GM23338 (cell line): ENCODE results near the gene PGBD4. TPM values are rescaled to one million over a fixed set of nuclear protein-coding genes. Genes with fewer than 3 reads are reported as not detected.
"Not testable (repeated sequence)": the region's sequence is repeated elsewhere in the genome, so short reads cannot be mapped to it uniquely, and the experiment has no call there.

Experiments
- ATAC-seq: fragments of 200-7000 bp; cut with Tn5 transposase; 3 replicates; pipeline ENCODE4 v1.9.1; 2020
- DNase-seq: peaks from one replicate; pipeline ENCODE4 v3.0.0-alpha.2; 2015; ENCODE audit warnings: low spot score
- H2AFZ ChIP-seq: fragments of 200-600 bp; sonication (generic); 2 replicates; pipeline ENCODE4 v1.8.0; 2016; ENCODE audit warnings: antibody characterized with exemption, mild to moderate bottlenecking, moderate library complexity
- H3F3A ChIP-seq: fragments of 200-600 bp; sonication (generic); replicated peaks from 2 replicates; pipeline ENCODE4 v1.8.0; 2017; ENCODE audit warnings: antibody characterized with exemption, mixed run types, low read depth
- H3K27ac ChIP-seq: fragments of 200-600 bp; sonication (generic); 2 replicates; pipeline ENCODE4 v1.6.1; 2016; ENCODE audit warnings: low read depth
- H3K27me3 ChIP-seq: fragments of 200-600 bp; sonication (generic); 2 replicates; pipeline ENCODE4 v1.8.0; 2016; ENCODE audit warnings: mild to moderate bottlenecking, mixed run types, moderate library complexity; ENCODE audit not compliant: insufficient read depth
- H3K36me3 ChIP-seq: fragments of 200-600 bp; sonication (generic); 2 replicates; pipeline ENCODE4 v1.8.0; 2016; ENCODE audit warnings: mild to moderate bottlenecking; ENCODE audit not compliant: insufficient read depth
- H3K4me1 ChIP-seq: fragments of 200-600 bp; sonication (generic); 2 replicates; pipeline ENCODE4 v1.8.0; 2016; ENCODE audit warnings: mild to moderate bottlenecking, moderate library complexity; ENCODE audit not compliant: insufficient read depth
- H3K4me2 ChIP-seq: fragments of 200-600 bp; sonication (generic); 2 replicates; pipeline ENCODE4 v1.7.1; 2017; ENCODE audit warnings: mixed run types
- H3K4me3 ChIP-seq: fragments of 200-600 bp; sonication (generic); 2 replicates; pipeline ENCODE4 v1.6.1; 2016; ENCODE audit warnings: mixed run types
- H3K79me2 ChIP-seq: fragments of 200-600 bp; sonication (generic); replicated peaks from 2 replicates; pipeline ENCODE4 v1.8.0; 2017; ENCODE audit warnings: mild to moderate bottlenecking; ENCODE audit not compliant: insufficient read depth
- H3K9me2 ChIP-seq: fragments of 200-600 bp; sonication (generic); 2 replicates; pipeline ENCODE4 v1.8.0; 2017; ENCODE audit not compliant: insufficient read depth
- H4K20me1 ChIP-seq: fragments of 200-600 bp; sonication (generic); replicated peaks from 2 replicates; pipeline ENCODE4 v1.8.0; 2017; ENCODE audit warnings: mild to moderate bottlenecking; ENCODE audit not compliant: insufficient read depth
- H3K27ac Mint-ChIP-seq: 2 replicates; pipeline ENCODE4 v1.8.0; 2020; ENCODE audit warnings: inconsistent platforms, mild to moderate bottlenecking, moderate library complexity, mixed read lengths
- H3K27me3 Mint-ChIP-seq: 3 replicates; pipeline ENCODE4 v1.8.0; 2022; ENCODE audit warnings: low read depth, mild to moderate bottlenecking, moderate library complexity, mixed read lengths, inconsistent platforms; ENCODE audit not compliant: insufficient read depth, poor library complexity
- H3K36me3 Mint-ChIP-seq: 3 replicates; pipeline ENCODE4 v1.8.0; 2021; ENCODE audit warnings: low read depth, mild to moderate bottlenecking, inconsistent platforms, moderate library complexity, mixed read lengths
- H3K4me1 Mint-ChIP-seq: 3 replicates; pipeline ENCODE4 v1.8.0; 2020; ENCODE audit warnings: mild to moderate bottlenecking, inconsistent platforms, mixed read lengths
- H3K4me3 Mint-ChIP-seq: 3 replicates; pipeline ENCODE4 v1.8.0; 2021; ENCODE audit warnings: moderate library complexity, mild to moderate bottlenecking, inconsistent platforms, mixed read lengths
- H3K9me3 Mint-ChIP-seq: 3 replicates; pipeline ENCODE4 v1.8.0; 2020; ENCODE audit warnings: moderate library complexity, mild to moderate bottlenecking, inconsistent platforms, mixed read lengths
- ZNF331 ChIP-seq: fragments of 250-450 bp; sonication (Bioruptor Pico); IDR thresholded peaks from 2 replicates; pipeline ENCODE4 v1.5.0; 2020; ENCODE audit warnings: low read depth, mild to moderate bottlenecking, moderate library complexity
- polyA plus RNA-seq: library from polyadenylated mRNA; unstranded; fragments of >200 nt; fragmentation: Nextera tagmentation; extraction: Ambion mirVana; gene quantifications from 2 replicates; pipeline ENCODE4 v1.2.1, GENCODE V29; 2016
- total RNA-seq: library from RNA; depleted of rRNA; stranded (reverse); fragments of >200 nt; shearing (Covaris generic); gene quantifications from 2 replicates; pipeline ENCODE4 v1.2.3, GENCODE V29; 2014
- TF ChIP-seq, protein P1 (sequence below): fragments of 250-450 bp; sonication (Bioruptor Pico); IDR thresholded peaks from 2 replicates; pipeline ENCODE4 v1.5.0; 2020; ENCODE audit warnings: mild to moderate bottlenecking, moderate library complexity
- TF ChIP-seq, protein P2 (sequence below): IDR thresholded peaks from one replicate; pipeline ENCODE4 v1.6.1; 2018; ENCODE audit warnings: antibody characterized with exemption; ENCODE audit not compliant: unreplicated experiment
- TF ChIP-seq, protein P3 (sequence below), 2 experiments: fragments of 200-600 bp in 1 of 2; sonication (generic) in 1 of 2; conservative IDR thresholded peaks; 2 replicates each; pipeline versions ENCODE4 v1.5.1 to v1.6.1; 2016 to 2017; ENCODE audit warnings: antibody characterized with exemption in 2 of 2, low read depth in 2 of 2, mild to moderate bottlenecking in 2 of 2, moderate library complexity in 1 of 2

Gene PGBD4
- total and polyA plus RNA-seq, 2 experiments from 2014 or later = 0.50 to 0.66 TPM

GRCh38 chr15:34116620-34117019 is 14.7 kb downstream of the PGBD4 start (continued):
- TF ChIP-seq, protein P1, sequence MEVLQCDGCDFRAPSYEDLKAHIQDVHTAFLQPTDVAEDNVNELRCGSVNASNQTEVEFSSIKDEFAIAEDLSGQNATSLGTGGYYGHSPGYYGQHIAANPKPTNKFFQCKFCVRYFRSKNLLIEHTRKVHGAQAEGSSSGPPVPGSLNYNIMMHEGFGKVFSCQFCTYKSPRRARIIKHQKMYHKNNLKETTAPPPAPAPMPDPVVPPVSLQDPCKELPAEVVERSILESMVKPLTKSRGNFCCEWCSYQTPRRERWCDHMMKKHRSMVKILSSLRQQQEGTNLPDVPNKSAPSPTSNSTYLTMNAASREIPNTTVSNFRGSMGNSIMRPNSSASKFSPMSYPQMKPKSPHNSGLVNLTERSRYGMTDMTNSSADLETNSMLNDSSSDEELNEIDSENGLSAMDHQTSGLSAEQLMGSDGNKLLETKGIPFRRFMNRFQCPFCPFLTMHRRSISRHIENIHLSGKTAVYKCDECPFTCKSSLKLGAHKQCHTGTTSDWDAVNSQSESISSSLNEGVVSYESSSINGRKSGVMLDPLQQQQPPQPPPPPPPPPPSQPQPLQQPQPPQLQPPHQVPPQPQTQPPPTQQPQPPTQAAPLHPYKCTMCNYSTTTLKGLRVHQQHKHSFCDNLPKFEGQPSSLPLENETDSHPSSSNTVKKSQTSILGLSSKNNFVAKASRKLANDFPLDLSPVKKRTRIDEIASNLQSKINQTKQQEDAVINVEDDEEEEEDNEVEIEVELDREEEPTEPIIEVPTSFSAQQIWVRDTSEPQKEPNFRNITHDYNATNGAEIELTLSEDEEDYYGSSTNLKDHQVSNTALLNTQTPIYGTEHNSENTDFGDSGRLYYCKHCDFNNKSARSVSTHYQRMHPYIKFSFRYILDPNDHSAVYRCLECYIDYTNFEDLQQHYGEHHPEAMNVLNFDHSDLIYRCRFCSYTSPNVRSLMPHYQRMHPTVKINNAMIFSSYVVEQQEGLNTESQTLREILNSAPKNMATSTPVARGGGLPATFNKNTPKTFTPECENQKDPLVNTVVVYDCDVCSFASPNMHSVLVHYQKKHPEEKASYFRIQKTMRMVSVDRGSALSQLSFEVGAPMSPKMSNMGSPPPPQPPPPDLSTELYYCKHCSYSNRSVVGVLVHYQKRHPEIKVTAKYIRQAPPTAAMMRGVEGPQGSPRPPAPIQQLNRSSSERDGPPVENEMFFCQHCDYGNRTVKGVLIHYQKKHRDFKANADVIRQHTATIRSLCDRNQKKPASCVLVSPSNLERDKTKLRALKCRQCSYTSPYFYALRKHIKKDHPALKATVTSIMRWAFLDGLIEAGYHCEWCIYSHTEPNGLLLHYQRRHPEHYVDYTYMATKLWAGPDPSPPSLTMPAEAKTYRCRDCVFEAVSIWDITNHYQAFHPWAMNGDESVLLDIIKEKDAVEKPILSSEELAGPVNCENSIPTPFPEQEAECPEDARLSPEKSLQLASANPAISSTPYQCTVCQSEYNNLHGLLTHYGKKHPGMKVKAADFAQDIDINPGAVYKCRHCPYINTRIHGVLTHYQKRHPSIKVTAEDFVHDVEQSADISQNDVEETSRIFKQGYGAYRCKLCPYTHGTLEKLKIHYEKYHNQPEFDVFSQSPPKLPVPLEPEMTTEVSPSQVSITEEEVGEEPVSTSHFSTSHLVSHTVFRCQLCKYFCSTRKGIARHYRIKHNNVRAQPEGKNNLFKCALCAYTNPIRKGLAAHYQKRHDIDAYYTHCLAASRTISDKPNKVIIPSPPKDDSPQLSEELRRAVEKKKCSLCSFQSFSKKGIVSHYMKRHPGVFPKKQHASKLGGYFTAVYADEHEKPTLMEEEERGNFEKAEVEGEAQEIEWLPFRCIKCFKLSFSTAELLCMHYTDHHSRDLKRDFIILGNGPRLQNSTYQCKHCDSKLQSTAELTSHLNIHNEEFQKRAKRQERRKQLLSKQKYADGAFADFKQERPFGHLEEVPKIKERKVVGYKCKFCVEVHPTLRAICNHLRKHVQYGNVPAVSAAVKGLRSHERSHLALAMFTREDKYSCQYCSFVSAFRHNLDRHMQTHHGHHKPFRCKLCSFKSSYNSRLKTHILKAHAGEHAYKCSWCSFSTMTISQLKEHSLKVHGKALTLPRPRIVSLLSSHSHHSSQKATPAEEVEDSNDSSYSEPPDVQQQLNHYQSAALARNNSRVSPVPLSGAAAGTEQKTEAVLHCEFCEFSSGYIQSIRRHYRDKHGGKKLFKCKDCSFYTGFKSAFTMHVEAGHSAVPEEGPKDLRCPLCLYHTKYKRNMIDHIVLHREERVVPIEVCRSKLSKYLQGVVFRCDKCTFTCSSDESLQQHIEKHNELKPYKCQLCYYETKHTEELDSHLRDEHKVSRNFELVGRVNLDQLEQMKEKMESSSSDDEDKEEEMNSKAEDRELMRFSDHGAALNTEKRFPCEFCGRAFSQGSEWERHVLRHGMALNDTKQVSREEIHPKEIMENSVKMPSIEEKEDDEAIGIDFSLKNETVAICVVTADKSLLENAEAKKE (CRISPR knock-in tag) = no peak
- no peak for TF ChIP-seq ZNF331 (CRISPR knock-in tag)

- no peaks in the 10 kb centered on the region for H3K36me3 ChIP-seq
- H3K27ac ChIP-seq = no peak overlapping the region
- peaks cover 3% of the 10 kb centered on the region; the same call in 1 of the 3 replicates for H3K9me3 Mint-ChIP-seq
- no peak overlapping the region for H3K4me3 ChIP-seq
- TF ChIP-seq, protein P2, sequence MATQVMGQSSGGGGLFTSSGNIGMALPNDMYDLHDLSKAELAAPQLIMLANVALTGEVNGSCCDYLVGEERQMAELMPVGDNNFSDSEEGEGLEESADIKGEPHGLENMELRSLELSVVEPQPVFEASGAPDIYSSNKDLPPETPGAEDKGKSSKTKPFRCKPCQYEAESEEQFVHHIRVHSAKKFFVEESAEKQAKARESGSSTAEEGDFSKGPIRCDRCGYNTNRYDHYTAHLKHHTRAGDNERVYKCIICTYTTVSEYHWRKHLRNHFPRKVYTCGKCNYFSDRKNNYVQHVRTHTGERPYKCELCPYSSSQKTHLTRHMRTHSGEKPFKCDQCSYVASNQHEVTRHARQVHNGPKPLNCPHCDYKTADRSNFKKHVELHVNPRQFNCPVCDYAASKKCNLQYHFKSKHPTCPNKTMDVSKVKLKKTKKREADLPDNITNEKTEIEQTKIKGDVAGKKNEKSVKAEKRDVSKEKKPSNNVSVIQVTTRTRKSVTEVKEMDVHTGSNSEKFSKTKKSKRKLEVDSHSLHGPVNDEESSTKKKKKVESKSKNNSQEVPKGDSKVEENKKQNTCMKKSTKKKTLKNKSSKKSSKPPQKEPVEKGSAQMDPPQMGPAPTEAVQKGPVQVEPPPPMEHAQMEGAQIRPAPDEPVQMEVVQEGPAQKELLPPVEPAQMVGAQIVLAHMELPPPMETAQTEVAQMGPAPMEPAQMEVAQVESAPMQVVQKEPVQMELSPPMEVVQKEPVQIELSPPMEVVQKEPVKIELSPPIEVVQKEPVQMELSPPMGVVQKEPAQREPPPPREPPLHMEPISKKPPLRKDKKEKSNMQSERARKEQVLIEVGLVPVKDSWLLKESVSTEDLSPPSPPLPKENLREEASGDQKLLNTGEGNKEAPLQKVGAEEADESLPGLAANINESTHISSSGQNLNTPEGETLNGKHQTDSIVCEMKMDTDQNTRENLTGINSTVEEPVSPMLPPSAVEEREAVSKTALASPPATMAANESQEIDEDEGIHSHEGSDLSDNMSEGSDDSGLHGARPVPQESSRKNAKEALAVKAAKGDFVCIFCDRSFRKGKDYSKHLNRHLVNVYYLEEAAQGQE = no peak
- TF ChIP-seq, protein P3, sequence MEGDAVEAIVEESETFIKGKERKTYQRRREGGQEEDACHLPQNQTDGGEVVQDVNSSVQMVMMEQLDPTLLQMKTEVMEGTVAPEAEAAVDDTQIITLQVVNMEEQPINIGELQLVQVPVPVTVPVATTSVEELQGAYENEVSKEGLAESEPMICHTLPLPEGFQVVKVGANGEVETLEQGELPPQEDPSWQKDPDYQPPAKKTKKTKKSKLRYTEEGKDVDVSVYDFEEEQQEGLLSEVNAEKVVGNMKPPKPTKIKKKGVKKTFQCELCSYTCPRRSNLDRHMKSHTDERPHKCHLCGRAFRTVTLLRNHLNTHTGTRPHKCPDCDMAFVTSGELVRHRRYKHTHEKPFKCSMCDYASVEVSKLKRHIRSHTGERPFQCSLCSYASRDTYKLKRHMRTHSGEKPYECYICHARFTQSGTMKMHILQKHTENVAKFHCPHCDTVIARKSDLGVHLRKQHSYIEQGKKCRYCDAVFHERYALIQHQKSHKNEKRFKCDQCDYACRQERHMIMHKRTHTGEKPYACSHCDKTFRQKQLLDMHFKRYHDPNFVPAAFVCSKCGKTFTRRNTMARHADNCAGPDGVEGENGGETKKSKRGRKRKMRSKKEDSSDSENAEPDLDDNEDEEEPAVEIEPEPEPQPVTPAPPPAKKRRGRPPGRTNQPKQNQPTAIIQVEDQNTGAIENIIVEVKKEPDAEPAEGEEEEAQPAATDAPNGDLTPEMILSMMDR (conservative IDR thresholded peaks at IDR 0.05; ENCODE audit: low read depth in 2 of 2) = peak in 1 of 2 experiments; percentile 33; a peak in 2 of 4 replicates
- no peak overlapping the region for H3K4me2 ChIP-seq
- no peaks in the 10 kb centered on the region for H3K4me1 ChIP-seq
- no peak overlapping the region for H3K4me3 Mint-ChIP-seq
- no peaks in the 10 kb centered on the region for H3K4me1 Mint-ChIP-seq
- no peaks in the 10 kb centered on the region for H3K27me3 ChIP-seq
- peaks cover 5% of the 10 kb centered on the region for H3K27me3 Mint-ChIP-seq
- H3F3A ChIP-seq = no peaks in the 10 kb centered on the region
- DNase-seq = no peak
- no peaks in the 10 kb centered on the region for H3K36me3 Mint-ChIP-seq
- no peaks in the 10 kb centered on the region for H3K9me2 ChIP-seq
- no peaks in the 10 kb centered on the region for H4K20me1 ChIP-seq
- no peak for ATAC-seq
- no peak overlapping the region for H3K27ac Mint-ChIP-seq
- H3K79me2 ChIP-seq = no peaks in the 10 kb centered on the region
- H2AFZ ChIP-seq = no peak overlapping the region
Measured at GRCh38 chr15:34119291-34119690, 17.4 kb downstream of the PGBD4 start.

DNA sequence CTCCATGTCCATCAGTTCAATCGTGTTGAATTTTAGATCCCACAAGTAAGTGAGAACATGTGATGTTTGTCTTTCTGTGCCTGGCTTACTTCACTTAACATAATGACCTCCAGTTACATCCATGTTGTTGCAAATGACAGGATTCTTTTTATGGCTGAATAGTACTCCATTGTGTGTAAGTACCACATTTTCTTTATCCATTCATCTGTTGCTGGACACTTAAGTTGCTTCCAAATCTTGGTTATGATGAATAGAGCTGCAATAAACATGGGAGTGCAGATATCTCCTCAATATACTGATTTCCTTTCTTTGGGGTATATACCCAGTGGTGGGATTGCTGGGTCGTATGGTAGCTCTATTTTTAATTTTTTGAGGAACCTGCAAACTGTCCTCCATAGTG is 18.5 kb downstream of the PGBD4 start:
- DNase-seq, H3K27ac Mint-ChIP-seq: not testable (repeated sequence)

More for the DNA sequence above, 18.5 kb downstream of the PGBD4 start:
- H3K4me3 ChIP-seq, H3K9me2 ChIP-seq, H3K27me3 Mint-ChIP-seq, H3K27ac ChIP-seq, H3K27me3 ChIP-seq, H3F3A ChIP-seq, ATAC-seq, H3K4me3 Mint-ChIP-seq, H3K4me1 Mint-ChIP-seq, H3K79me2 ChIP-seq, H2AFZ ChIP-seq, H3K9me3 Mint-ChIP-seq, H3K36me3 Mint-ChIP-seq, H3K36me3 ChIP-seq, H4K20me1 ChIP-seq, H3K4me1 ChIP-seq, H3K4me2 ChIP-seq: not testable (repeated sequence)
